Activated CD4-positive, alpha-beta T cell treated with anti-CD3 and anti-CD28 coated beads, Interleukin-2, amount 10 ng/mL, durations not matched to agents 24 days and 14 days (primary cell): ENCODE measurements around the gene TMPRSS2. TPM values are rescaled to one million over a fixed set of nuclear protein-coding genes. Genes with fewer than 3 reads are reported as not detected.

Source experiments
- DNase-seq: peaks from one replicate; pipeline ENCODE4 v3.0.0; 2022
- H3K27ac Mint-ChIP-seq: one replicate; pipeline ENCODE4 v1.8.0; 2022; ENCODE audit warnings: mild to moderate bottlenecking, mixed read lengths
- H3K27me3 Mint-ChIP-seq: one replicate; pipeline ENCODE4 v1.8.0; 2022; ENCODE audit warnings: mixed read lengths
- H3K36me3 Mint-ChIP-seq: one replicate; pipeline ENCODE4 v1.8.0; 2022; ENCODE audit warnings: low read depth, mild to moderate bottlenecking, mixed read lengths
- H3K4me1 Mint-ChIP-seq: one replicate; pipeline ENCODE4 v1.8.0; 2021; ENCODE audit warnings: mixed read lengths
- H3K4me3 Mint-ChIP-seq: one replicate; pipeline ENCODE4 v1.8.0; 2022; ENCODE audit warnings: mild to moderate bottlenecking, moderate library complexity, mixed read lengths
- H3K9me3 Mint-ChIP-seq: one replicate; pipeline ENCODE4 v1.8.0; 2021; ENCODE audit warnings: mixed read lengths
- intact Hi-C: fragments of 100-400 bp; cut with micrococcal nuclease; formaldehyde crosslinking; loops from one replicate; pipeline ENCODE4 v1.15.1; 2023
- total RNA-seq: library from RNA; stranded (reverse); gene quantifications from 2 replicates; pipeline ENCODE4 v1.2.3, GENCODE V29; 2022

TMPRSS2 gene
- total RNA-seq, 1 donor from 2014 or later = not detected

DNA sequence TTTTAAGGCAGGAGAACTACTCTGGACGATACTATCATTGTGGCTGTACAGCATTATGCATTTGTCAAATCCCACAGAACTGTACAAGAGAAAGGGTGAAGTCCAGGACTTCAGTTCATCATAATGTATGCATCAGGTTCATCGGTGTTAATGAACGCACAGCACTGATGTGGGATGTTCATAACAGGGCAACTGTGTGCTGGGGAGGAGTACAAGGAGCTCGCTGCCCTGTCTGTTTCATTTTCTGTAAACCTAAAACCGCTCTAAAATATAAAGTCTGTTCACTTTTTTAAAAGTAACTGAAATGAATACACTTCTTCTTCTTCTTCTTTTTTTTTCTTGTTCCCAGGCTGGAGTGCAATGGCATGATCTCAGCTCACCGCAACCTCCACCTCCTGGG lies 25.0 kb downstream of the TMPRSS2 start:
- no peak for DNase-seq
- H3K4me1 Mint-ChIP-seq = peaks cover 1% of the 10 kb centered on the region
- H3K36me3 Mint-ChIP-seq = no peaks in the 10 kb centered on the region
- no peak overlapping the region for H3K4me3 Mint-ChIP-seq
- H3K27ac Mint-ChIP-seq = no peak overlapping the region
- intact Hi-C loops = no loop called here
- no peaks in the 10 kb centered on the region for H3K9me3 Mint-ChIP-seq
- H3K27me3 Mint-ChIP-seq = peaks cover 13% of the 10 kb centered on the region

DNA sequence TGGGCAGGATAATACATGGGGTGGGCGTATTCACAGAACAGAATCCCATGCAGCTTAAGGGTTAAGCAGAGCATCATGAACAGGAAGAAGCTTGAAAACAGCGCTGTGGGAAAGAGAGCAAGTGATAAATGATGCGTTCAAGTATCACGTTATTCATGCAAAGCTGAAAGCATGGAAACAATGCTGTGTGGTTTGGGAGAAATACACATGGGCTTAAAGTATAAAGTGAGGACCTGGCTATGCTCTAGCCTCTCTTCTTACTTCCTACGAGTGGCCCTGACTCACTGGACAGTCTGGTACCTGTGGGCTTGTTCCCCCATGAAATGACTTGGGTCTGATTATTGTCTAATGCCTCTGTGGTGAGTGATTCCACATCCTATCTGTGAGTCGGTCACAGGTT lies 25.7 kb downstream of the TMPRSS2 start:
- H3K4me3 Mint-ChIP-seq = no peak overlapping the region
- no peak overlapping the region for H3K27ac Mint-ChIP-seq
- H3K9me3 Mint-ChIP-seq = no peaks in the 10 kb centered on the region
- peaks cover 5% of the 10 kb centered on the region for H3K4me1 Mint-ChIP-seq
- no peaks in the 10 kb centered on the region for H3K36me3 Mint-ChIP-seq
- H3K27me3 Mint-ChIP-seq = peaks cover 19% of the 10 kb centered on the region
- no peak for DNase-seq
- intact Hi-C loops = no loop called here

DNA sequence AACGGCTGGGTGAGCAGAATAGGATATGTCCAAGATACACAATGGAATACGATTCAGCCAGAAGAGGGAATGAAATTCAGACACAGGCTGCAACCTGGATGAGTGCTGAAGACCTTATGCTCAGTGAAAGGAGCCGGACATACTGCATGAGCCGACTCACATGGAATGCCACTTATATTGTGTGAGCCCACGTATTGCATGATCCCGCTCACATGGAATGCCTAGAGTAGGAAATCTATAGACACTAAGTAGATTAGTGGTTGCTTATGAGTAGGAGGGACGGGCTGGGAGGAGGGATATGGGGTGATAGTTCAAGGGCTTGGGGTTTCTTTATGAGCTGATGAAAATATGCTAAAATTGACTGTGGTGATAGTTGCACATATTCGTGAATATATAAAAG lies 26.8 kb downstream of the TMPRSS2 start:
- intact Hi-C loops = no loop called here
- Mint-ChIP-seq H3K4me3 (no peak overlapping the region), H3K27me3 (peaks cover 22% of the 10 kb centered on the region), H3K9me3 (no peaks in the 10 kb centered on the region), H3K4me1 (peaks cover 6% of the 10 kb centered on the region), H3K27ac (no peak overlapping the region), H3K36me3 (no peaks in the 10 kb centered on the region)
- no peak for DNase-seq

DNA sequence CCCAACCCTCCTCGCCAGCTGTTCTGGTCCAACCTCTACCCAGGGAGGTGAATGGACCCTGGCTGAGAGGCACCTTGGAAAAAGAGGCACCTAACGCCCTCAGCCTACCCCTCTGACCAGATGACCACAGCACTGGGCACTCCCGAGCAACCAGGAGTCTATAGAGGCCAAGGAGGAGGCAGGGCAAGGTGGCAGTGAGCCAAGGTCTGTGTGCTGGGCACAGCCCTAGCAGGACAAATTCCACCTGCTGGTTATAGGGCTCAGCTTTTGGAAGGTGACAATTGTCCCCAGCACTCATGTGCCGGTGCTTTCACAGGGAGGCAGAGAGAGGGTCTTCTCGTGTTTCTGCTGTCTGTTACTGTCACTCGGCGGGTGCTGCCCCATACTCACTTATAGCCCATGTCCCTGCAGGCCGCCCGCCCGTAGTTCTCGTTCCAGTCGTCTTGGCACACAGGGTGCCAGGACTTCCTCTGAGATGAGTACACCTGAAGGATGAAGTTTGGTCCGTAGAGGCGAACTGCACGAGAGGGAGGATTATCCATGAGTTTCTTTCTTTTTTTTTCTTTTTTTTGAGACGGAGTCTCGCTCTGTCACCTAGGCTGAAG lies 27.8 kb downstream of the TMPRSS2 start:
- no peaks in the 10 kb centered on the region for H3K9me3 Mint-ChIP-seq
- no peak overlapping the region for H3K4me3 Mint-ChIP-seq
- H3K4me1 Mint-ChIP-seq = peaks cover 6% of the 10 kb centered on the region
- H3K36me3 Mint-ChIP-seq = no peaks in the 10 kb centered on the region
- intact Hi-C loops = no loop called here
- H3K27ac Mint-ChIP-seq = no peak overlapping the region
- H3K27me3 Mint-ChIP-seq = peaks cover 22% of the 10 kb centered on the region
- no peak for DNase-seq

DNA sequence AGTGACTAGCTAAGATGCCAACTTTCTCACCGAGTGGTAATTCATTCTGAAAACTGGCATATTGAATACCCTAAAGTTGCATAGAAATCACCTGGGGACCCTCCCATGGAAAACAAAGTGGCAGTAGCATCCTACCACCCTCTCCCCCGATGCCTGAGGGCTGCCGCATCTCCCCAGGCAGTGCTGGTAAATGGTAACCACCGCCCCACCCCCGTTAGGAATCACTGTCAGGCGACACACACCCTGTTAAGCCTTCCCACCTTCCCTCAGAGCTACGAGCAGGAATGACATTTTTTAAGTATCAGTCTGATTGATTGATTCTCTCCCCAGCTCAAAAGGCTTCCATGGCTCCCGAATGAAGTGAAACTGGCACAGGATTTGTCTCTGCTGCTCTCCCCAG lies 28.3 kb downstream of the TMPRSS2 start:
- H3K27me3 Mint-ChIP-seq = peaks cover 22% of the 10 kb centered on the region
- intact Hi-C loops = no loop called here

DNA sequence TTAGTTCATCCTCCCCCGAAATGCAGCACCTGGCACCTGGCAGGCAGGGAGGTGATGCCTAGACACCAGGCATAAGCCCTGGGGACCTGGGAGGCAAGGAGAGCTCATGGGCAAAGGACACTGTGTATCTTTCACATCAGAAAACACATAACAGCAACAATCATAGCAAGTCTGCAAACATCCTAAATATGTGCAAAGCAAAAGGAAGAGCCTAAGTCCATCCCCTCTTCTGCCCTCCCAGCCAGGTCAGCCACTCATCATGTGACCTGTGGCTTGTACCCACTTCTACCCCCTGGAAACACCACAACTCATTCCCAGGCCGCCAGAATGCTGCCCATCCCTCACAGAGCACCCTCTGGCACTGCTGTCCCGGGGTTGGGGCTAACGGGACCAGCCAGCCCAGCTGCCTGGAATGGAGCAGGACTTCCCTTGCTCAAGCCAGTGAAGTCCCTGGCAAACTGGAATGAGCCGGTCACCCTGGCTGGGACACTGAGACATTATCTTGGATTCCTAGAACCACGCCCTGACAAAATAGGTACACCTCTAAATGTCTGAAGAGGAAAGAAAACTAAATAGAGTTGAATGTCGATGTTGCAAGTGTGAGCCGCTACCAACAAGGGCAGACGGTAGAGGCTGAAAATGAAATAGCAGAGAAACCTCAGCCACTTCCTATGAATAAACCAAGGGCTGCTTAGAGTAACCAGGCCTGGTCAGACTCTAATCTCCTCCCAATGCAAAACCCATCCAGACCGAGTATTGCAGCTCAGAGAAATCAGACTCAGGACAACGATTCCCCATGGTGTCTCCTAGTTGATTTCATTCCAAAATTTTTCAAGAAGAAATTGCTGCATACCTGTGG lies 29.4 kb downstream of the TMPRSS2 start:
- Mint-ChIP-seq H3K4me3 (no peak overlapping the region), H3K36me3 (no peaks in the 10 kb centered on the region), H3K27me3 (peaks cover 19% of the 10 kb centered on the region), H3K4me1 (peaks cover 6% of the 10 kb centered on the region), H3K9me3 (no peaks in the 10 kb centered on the region), H3K27ac (no peak overlapping the region)
- no peak for DNase-seq
- intact Hi-C loops = no loop called here

More for the DNA sequence above, 28.3 kb downstream of the TMPRSS2 start:
- DNase-seq = no peak
- Mint-ChIP-seq H3K4me1 (peaks cover 6% of the 10 kb centered on the region), H3K36me3 (no peaks in the 10 kb centered on the region), H3K9me3 (no peaks in the 10 kb centered on the region), H3K27ac (no peak overlapping the region), H3K4me3 (no peak overlapping the region)

DNA sequence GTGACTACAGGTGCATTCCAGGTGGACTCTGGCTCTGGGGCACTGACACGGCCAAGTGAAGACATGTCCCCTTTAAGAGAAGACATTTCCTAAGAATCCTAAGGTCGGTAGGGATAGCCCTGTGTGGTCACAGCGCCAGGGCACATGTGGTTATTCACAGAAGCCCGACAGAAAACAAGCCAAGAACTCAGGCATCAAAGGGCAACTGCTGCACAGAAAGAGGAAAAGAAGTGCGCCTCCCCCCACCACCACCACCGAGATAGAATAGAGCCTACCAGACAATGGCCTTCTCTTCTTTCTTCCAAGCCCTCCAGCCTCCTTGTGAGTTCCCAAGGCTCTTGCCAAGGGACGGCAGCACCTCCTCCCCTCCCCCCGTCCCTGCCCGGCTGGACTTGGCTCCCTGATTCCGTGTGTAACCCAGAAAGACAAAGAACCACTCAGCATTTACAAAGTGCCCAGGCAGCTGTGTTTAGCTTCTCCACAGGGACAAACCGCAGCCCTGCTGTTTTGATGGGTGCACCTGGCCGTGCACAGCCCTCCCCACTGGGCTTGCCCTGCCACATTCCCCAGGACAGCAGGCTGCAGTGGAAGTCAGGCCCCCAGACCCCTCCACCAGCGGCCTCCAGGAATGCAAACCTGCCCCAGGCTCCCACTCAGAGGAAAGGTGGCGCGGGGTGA lies 30.2 kb downstream of the TMPRSS2 start:
- H3K4me1 Mint-ChIP-seq = peaks cover 6% of the 10 kb centered on the region
- no peaks in the 10 kb centered on the region for H3K36me3 Mint-ChIP-seq
- H3K4me3 Mint-ChIP-seq = no peak overlapping the region
- DNase-seq = no peak
- no peak overlapping the region for H3K27ac Mint-ChIP-seq
- intact Hi-C loops = no loop called here
- no peaks in the 10 kb centered on the region for H3K9me3 Mint-ChIP-seq
- H3K27me3 Mint-ChIP-seq = peaks cover 19% of the 10 kb centered on the region

DNA sequence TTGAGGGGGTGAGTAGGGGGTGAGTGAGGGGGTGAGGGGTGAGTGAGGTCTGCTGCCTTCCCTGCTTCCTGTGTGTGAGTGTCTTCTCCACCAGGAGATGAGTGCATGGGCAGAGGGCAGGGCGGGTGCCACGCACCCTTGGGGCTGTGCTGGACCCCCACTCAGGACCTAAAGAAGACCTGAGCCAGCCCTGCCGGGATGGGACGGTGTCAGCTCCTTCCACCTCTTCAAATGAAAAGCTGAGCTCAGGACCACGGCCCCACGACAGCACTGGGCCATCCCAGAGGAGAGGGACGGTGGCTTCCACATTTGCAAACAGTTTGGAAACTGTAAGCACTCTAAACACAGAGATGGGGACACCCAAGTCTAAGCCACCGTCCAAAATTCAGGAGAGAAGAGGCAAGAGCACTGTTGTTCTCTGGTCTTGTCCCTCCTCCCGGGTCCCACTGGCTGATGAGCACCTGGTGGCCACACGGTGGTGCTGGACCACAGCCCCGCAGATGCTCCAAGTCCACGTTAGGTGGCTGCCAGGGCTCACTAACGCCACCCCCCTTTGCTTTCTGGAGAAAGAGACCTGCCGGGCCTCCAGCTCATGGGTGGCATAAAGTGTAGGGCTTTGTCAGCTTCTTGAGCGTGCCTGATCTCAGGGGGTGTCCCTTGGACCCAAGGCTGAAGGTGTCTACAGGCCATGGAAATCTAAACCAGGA lies 32.1 kb downstream of the TMPRSS2 start:
- Mint-ChIP-seq H3K4me1 (peaks cover 6% of the 10 kb centered on the region), H3K9me3 (no peaks in the 10 kb centered on the region), H3K4me3 (no peak overlapping the region), H3K36me3 (no peaks in the 10 kb centered on the region), H3K27ac (no peak overlapping the region), H3K27me3 (peaks cover 17% of the 10 kb centered on the region)
- DNase-seq = no peak
- intact Hi-C loops = no loop called here

DNA sequence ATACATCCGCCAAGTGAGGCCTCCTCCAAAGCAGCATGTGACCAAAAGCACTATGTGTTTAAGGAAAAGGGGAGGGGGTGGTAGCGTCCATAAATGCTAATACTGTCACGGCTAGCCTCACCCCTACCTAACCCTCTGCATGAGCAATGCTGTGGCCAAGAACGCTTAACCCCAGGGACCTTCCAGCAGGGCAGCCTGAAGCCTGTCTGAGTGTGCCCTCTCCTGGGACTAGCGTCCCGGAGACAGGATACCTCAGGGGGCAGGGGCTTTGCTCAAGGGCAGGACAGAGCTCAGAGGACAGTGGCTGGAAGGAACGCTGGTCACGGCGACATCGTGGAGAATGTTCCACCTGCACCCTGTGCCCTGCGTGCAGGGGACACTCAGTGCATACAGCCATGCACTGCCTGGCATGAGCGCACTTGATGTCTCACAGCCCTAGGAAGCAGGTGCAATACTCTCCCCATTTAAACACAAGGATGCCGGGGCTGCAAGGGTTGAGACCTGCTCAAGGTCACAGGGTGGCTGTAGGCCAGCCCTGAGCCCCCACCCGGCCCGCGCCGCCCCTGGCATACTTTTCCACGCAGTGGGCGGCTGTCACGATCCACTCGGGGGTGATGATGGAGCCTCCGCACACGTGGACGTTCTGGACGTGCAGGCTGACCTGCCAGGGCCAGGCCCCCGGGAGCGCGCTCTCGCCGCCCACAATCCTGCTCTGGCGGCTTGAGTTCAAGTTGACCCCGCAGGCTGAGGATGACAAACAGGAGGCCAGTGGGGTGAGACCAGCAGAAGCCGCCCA lies 35.0 kb downstream of the TMPRSS2 start:
- peaks cover 22% of the 10 kb centered on the region for H3K27me3 Mint-ChIP-seq
- H3K27ac Mint-ChIP-seq = no peak overlapping the region
- intact Hi-C loops = no loop called here
- no peak for DNase-seq
- peaks cover 10% of the 10 kb centered on the region for H3K4me1 Mint-ChIP-seq
- H3K9me3 Mint-ChIP-seq = no peaks in the 10 kb centered on the region
- no peaks in the 10 kb centered on the region for H3K36me3 Mint-ChIP-seq
- no peak overlapping the region for H3K4me3 Mint-ChIP-seq

DNA sequence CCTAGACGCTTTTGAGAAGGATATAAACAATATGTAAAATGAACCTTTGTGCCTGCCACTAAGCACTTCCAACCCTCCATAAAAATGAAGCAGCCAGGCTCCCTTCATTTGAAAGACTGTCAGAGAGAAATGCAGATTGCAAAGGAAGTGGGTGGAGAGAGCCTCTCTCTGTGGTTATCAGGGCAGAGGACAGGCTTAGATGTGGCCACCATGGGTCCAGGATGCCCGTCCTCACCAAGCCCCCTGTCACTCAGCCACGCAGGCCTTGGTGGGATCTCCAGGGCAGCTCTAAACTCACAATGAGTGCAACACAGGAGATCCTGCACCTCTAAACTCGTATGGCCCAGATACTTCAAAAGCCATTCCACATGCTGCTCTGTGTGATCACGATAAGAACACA lies 37.9 kb downstream of the TMPRSS2 start:
- Mint-ChIP-seq H3K4me3 (no peak overlapping the region), H3K36me3 (no peaks in the 10 kb centered on the region), H3K9me3 (no peaks in the 10 kb centered on the region), H3K4me1 (peaks cover 5% of the 10 kb centered on the region), H3K27ac (no peak overlapping the region), H3K27me3 (peaks cover 13% of the 10 kb centered on the region)
- intact Hi-C loops = no loop called here
- no peak for DNase-seq

DNA sequence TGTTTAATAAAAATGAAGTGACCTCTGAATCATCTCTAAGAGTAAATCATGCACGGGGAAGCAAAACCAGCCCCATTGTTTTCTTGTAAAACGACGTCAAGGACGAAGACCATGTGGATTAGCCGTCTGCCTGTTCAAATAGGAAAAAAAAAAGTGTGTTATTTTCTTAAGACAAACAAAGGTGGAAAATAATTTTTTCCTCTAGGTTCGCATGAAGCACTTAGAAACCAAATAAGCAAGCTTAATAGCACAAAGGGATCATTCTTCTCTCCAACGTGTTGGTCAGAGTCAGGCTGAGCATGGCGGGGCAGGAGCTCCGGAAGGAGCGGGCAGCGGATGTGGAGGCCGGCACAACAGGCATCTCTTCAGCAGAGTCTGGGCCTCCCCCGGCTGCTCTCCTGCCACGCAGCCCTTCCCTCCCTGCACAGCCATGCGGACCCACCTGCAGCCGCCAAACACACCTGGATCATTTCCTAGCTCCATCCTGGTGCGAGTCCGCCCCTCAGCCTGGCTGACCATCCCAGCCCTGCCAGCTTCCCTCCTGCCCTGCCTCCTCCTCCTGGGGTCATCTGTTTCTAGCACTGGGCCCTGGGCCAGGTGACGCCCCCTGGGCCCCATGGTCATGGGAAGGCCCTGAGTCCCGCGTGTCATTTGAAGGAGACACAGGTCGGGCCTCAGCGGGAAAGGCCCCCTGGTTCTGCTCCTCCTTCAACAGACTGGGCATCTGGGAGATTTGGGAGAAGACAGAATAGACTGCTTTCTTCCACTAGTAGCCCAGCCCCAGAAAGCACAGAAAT lies 41.7 kb downstream of the TMPRSS2 start:
- Mint-ChIP-seq H3K9me3 (no peaks in the 10 kb centered on the region), H3K27ac (no peak overlapping the region), H3K36me3 (peaks cover 20% of the 10 kb centered on the region), H3K27me3 (peaks cover 13% of the 10 kb centered on the region), H3K4me3 (no peak overlapping the region), H3K4me1 (peaks cover 5% of the 10 kb centered on the region)
- no peak for DNase-seq
- intact Hi-C loops = no loop called here

DNA sequence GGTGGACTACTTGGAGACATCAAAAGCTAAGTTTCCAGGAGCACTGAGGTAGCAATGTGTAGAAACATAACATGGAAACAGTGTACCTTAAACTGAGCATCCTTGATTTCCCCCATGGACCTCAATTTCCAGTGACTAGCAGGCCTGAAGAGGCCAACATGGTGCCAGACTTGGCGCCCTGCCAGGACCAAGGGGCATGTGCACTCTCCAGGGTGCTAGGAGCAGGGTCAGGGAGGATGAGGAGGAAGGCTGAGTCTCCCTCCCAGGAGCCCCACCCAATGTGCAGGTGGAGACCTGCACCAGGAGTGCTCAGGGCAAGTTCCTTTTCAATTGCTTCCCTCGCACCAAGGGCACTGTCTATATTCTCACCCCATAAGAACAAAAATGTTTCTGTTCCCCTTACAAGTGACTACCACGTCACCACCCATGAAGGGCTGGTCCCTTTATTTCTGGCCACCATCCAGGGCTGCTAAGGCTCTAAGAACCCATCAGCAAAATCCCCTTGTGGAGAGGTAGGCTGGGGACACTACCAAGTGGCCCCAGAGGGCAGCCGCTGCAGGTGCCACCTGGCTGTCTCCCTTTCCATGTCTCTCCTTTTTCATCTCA lies 42.7 kb downstream of the TMPRSS2 start:
- Mint-ChIP-seq H3K4me3 (no peak overlapping the region), H3K9me3 (no peaks in the 10 kb centered on the region), H3K36me3 (peaks cover 26% of the 10 kb centered on the region), H3K27ac (no peak overlapping the region), H3K27me3 (peaks cover 11% of the 10 kb centered on the region), H3K4me1 (peaks cover 8% of the 10 kb centered on the region)
- no peak for DNase-seq
- intact Hi-C loops = no loop called here
